ENCODE measurements around the gene CD69.
A peak's percentile ranks its signal among the peaks of the same experiment; 100 is the strongest.

- TF ChIP-seq CTCF (IDR thresholded peaks at IDR 0.05; ENCODE audit: low read depth, low read length) (peak; percentile 27), EZH2phosphoT487 (IDR thresholded peaks at IDR 0.05; ENCODE audit: low read depth) (no peak)
Measured at GRCh38 chr12:9707356-9707755, 53.3 kb downstream of the CD69 start.

All from OCI-LY3 (cell line).